SK-N-SH treated with all-trans-retinoic acid at 6 μM for 48 hours (cell line): ENCODE results near the gene FRMD1.

Experiments used
- ATAC-seq: fragments of 200-7000 bp; cut with Tn5 transposase; 3 replicates; pipeline ENCODE4 v1.9.1; 2020; ENCODE audit warnings: mild to moderate bottlenecking, moderate library complexity
- ARNTL ChIP-seq: fragments of 450-650 bp; formaldehyde crosslinking; IDR thresholded peaks from 2 replicates; pipeline ENCODE4 v1.5.0; 2020; ENCODE audit warnings: low read depth, mild to moderate bottlenecking, moderate library complexity, borderline replicate concordance
- CREB5 ChIP-seq: fragments of 250-450 bp; sonication (Bioruptor Pico); IDR thresholded peaks from 2 replicates; pipeline ENCODE4 v1.5.1; 2020; ENCODE audit warnings: low read depth, mild to moderate bottlenecking, moderate library complexity
- CSDC2 ChIP-seq: fragments of 250-450 bp; sonication (Bioruptor Pico); IDR thresholded peaks from 2 replicates; pipeline ENCODE4 v1.5.0; 2020; ENCODE audit warnings: mild to moderate bottlenecking, moderate library complexity
- CSRNP3 ChIP-seq: fragments of 250-450 bp; sonication (Bioruptor Pico); IDR thresholded peaks from 2 replicates; pipeline ENCODE4 v1.5.1; 2021; ENCODE audit warnings: mild to moderate bottlenecking, moderate library complexity
- ESRRG ChIP-seq: fragments of 250-450 bp; sonication (Bioruptor Pico); IDR thresholded peaks from 2 replicates; pipeline ENCODE4 v1.6.1; 2021; ENCODE audit warnings: mild to moderate bottlenecking
- GLIS3 ChIP-seq: fragments of 250-450 bp; sonication (Bioruptor Pico); IDR thresholded peaks from 2 replicates; pipeline ENCODE4 v1.5.0; 2020; ENCODE audit warnings: mild to moderate bottlenecking, moderate library complexity
- ISL1 ChIP-seq: fragments of 250-450 bp; sonication (Bioruptor Pico); IDR thresholded peaks from 2 replicates; pipeline ENCODE4 v2.1.2; 2022; ENCODE audit warnings: mild to moderate bottlenecking, moderate library complexity
- OSR1 ChIP-seq: fragments of 250-450 bp; sonication (Bioruptor Pico); IDR thresholded peaks from 2 replicates; pipeline ENCODE4 v1.8.0; 2022; ENCODE audit warnings: moderate library complexity, mild to moderate bottlenecking, inconsistent platforms
- PATZ1 ChIP-seq: fragments of 250-450 bp; sonication (Bioruptor Pico); IDR thresholded peaks from 2 replicates; pipeline ENCODE4 v1.8.0; 2020; ENCODE audit warnings: mild to moderate bottlenecking, moderate library complexity, borderline replicate concordance
- POU6F1 ChIP-seq: fragments of 250-450 bp; sonication (Bioruptor Pico); IDR thresholded peaks from 2 replicates; pipeline ENCODE4 v1.8.0; 2021; ENCODE audit warnings: low read depth, mild to moderate bottlenecking, moderate library complexity, borderline replicate concordance
- TCF4 ChIP-seq: fragments of 250-450 bp; sonication (Bioruptor Pico); IDR thresholded peaks from 2 replicates; pipeline ENCODE4 v1.8.0; 2021; ENCODE audit warnings: mild to moderate bottlenecking, moderate library complexity, borderline replicate concordance
- TOX ChIP-seq: fragments of 250-450 bp; sonication (Bioruptor Pico); IDR thresholded peaks from 2 replicates; pipeline ENCODE4 v1.8.0; 2021; ENCODE audit warnings: mild to moderate bottlenecking, moderate library complexity, borderline replicate concordance
- ZC3H10 ChIP-seq: fragments of 250-450 bp; sonication (Bioruptor Pico); IDR thresholded peaks from 2 replicates; pipeline ENCODE4 v1.5.1; 2021; ENCODE audit warnings: mild to moderate bottlenecking, moderate library complexity
- ZFP3 ChIP-seq: fragments of 250-450 bp; sonication (Bioruptor Pico); IDR thresholded peaks from 2 replicates; pipeline ENCODE4 v1.5.0; 2020; ENCODE audit warnings: mild to moderate bottlenecking, moderate library complexity
- ZFP30 ChIP-seq: fragments of 450-650 bp; formaldehyde crosslinking; IDR thresholded peaks from 2 replicates; pipeline ENCODE4 v1.5.0; 2022; ENCODE audit warnings: mild to moderate bottlenecking, moderate library complexity
- ZNF565 ChIP-seq: fragments of 450-650 bp; formaldehyde crosslinking; conservative IDR thresholded peaks from 2 replicates; pipeline ENCODE4 v1.5.0; 2020; ENCODE audit warnings: low read depth, mild to moderate bottlenecking, moderate library complexity
- ZNF70 ChIP-seq: fragments of 450-650 bp; formaldehyde crosslinking; IDR thresholded peaks from 2 replicates; pipeline ENCODE4 v1.5.0; 2020; ENCODE audit warnings: mild to moderate bottlenecking, moderate library complexity
- ZNF8 ChIP-seq: fragments of 450-650 bp; formaldehyde crosslinking; IDR thresholded peaks from 2 replicates; pipeline ENCODE4 v1.5.0; 2020; ENCODE audit warnings: mild to moderate bottlenecking, moderate library complexity

FRMD1 gene

GRCh38 chr6:168025831-168026710 lies 52.9 kb downstream of the FRMD1 start (continued):
- TF ChIP-seq CREB5 (CRISPR knock-in tag) = no peak
- TF ChIP-seq CSDC2 (CRISPR knock-in tag) = no peak
- no peak for TF ChIP-seq ZFP3 (CRISPR knock-in tag)
- no peak for TF ChIP-seq OSR1 (CRISPR knock-in tag)
- TF ChIP-seq TOX (CRISPR knock-in tag) = no peak
- no peak for TF ChIP-seq ZC3H10 (CRISPR knock-in tag)

GRCh38 chr6:168024951-168025510 lies 54.0 kb downstream of the FRMD1 start:
- no peak for ATAC-seq
- TF ChIP-seq ARNTL (CRISPR knock-in tag) = no peak

GRCh38 chr6:168022488-168023321 lies 56.3 kb downstream of the FRMD1 start:
- no peak for TF ChIP-seq PATZ1 (CRISPR knock-in tag)
- TF ChIP-seq ZNF565 = no peak
- TF ChIP-seq ISL1 (CRISPR knock-in tag) = no peak
- TF ChIP-seq ZNF8 (CRISPR knock-in tag) = no peak
- TF ChIP-seq CREB5 (CRISPR knock-in tag) = no peak
- TF ChIP-seq ARNTL (CRISPR knock-in tag) = no peak
- no peak for TF ChIP-seq ZFP30 (CRISPR knock-in tag)
- TF ChIP-seq OSR1 (CRISPR knock-in tag) = no peak
- TF ChIP-seq GLIS3 = no peak
- no peak for TF ChIP-seq ZNF70 (CRISPR knock-in tag)
- no peak for TF ChIP-seq TOX (CRISPR knock-in tag)
- TF ChIP-seq POU6F1 (CRISPR knock-in tag) = no peak
- TF ChIP-seq ESRRG (CRISPR knock-in tag) = no peak

GRCh38 chr6:168021581-168021980 lies 57.4 kb downstream of the FRMD1 start:
- ATAC-seq = no peak
- TF ChIP-seq CREB5 (CRISPR knock-in tag) (no peak), PATZ1 (CRISPR knock-in tag) (no peak), ZNF8 (CRISPR knock-in tag) (no peak), ZNF70 (CRISPR knock-in tag) (no peak), ARNTL (CRISPR knock-in tag) (no peak), POU6F1 (CRISPR knock-in tag) (no peak), ZFP30 (CRISPR knock-in tag) (no peak), OSR1 (CRISPR knock-in tag) (no peak), TCF4 (CRISPR knock-in tag) (no peak), CSRNP3 (no peak), ZNF565 (no peak), GLIS3 (no peak), ZFP3 (CRISPR knock-in tag) (no peak), CSDC2 (CRISPR knock-in tag) (no peak)

More at GRCh38 chr6:168022488-168023321, 56.3 kb downstream of the FRMD1 start:
- ATAC-seq = no peak
